HEK293 (cell line): ENCODE data around the gene MACROD1.

Source experiments
- CTCF ChIA-PET: fragments of 350-600 bp; formaldehyde crosslinking; extraction: SDS; loops from one replicate; lab custom pipeline; 2021; ENCODE audit warnings: antibody characterized with exemption; lab: Yijun Ruan, JAX
- POLR2A ChIA-PET: fragments of 300-600 bp; formaldehyde crosslinking; extraction: SDS; loops from one replicate; lab custom pipeline; 2020; ENCODE audit warnings: antibody characterized with exemption, inconsistent platforms; lab: Yijun Ruan, JAX
- H3K27ac ChIP-seq: fragments of 200-500 bp; sonication (Bioruptor generic); 2 replicates; pipeline ENCODE4 v1.5.1; 2014; ENCODE audit warnings: low read depth, low read length, control low read depth, inconsistent platforms; ENCODE audit errors: extremely low read depth
- H3K36me3 ChIP-seq, 2 experiments: fragments of 200-500 bp in 1 of 2; sonication (Bioruptor generic) in 1 of 2; 1 replicate in 1 of 2; 2 replicates in 1 of 2; pipeline ENCODE4 v1.5.1; 2014 to 2017; ENCODE audit warnings: inconsistent platforms in 2 of 2, low read length in 2 of 2; ENCODE audit not compliant: control insufficient read depth in 2 of 2, insufficient read depth in 1 of 2
- H3K4me1 ChIP-seq: fragments of 200-500 bp; sonication (Bioruptor generic); 2 replicates; pipeline ENCODE4 v1.5.1; 2014; ENCODE audit warnings: mild to moderate bottlenecking, low read length, inconsistent platforms; ENCODE audit not compliant: control insufficient read depth, insufficient read depth
- H3K4me3 ChIP-seq: 2 replicates; pipeline ENCODE4 v1.5.1; 2011; ENCODE audit warnings: low read depth, mild to moderate bottlenecking, control low read depth, low read length, moderate library complexity
- H3K9me3 ChIP-seq: fragments of 200-500 bp; sonication (Bioruptor generic); 2 replicates; pipeline ENCODE4 v1.5.1; 2014; ENCODE audit warnings: low read depth, low read length, inconsistent platforms; ENCODE audit not compliant: control insufficient read depth, insufficient read depth
- EGR2 ChIP-seq: fragments of 450-650 bp; formaldehyde crosslinking; IDR thresholded peaks from 2 replicates; pipeline ENCODE4 v1.5.1; 2016; ENCODE audit warnings: low read depth, missing biosample characterization, missing genetic modification characterization
- SCRT2 ChIP-seq: fragments of 450-650 bp; formaldehyde crosslinking; IDR thresholded peaks from 2 replicates; pipeline ENCODE4 v1.5.1; 2016; ENCODE audit warnings: missing biosample characterization, missing genetic modification characterization
- SP2 ChIP-seq: fragments of 450-650 bp; formaldehyde crosslinking; IDR thresholded peaks from 2 replicates; pipeline ENCODE4 v1.5.1; 2016; ENCODE audit warnings: missing biosample characterization, missing genetic modification characterization
- ZFHX2 ChIP-seq: fragments of 450-650 bp; formaldehyde crosslinking; conservative IDR thresholded peaks from 2 replicates; pipeline ENCODE4 v1.5.1; 2016; ENCODE audit warnings: missing biosample characterization, missing genetic modification characterization
- ZIC2 ChIP-seq: fragments of 450-650 bp; formaldehyde crosslinking; IDR thresholded peaks from 2 replicates; pipeline ENCODE4 v1.5.1; 2016; ENCODE audit warnings: missing biosample characterization, missing genetic modification characterization
- ZNF266 ChIP-seq: fragments of 450-650 bp; formaldehyde crosslinking; IDR thresholded peaks from 2 replicates; pipeline ENCODE4 v1.5.1; 2016; ENCODE audit warnings: missing biosample characterization, missing genetic modification characterization, low read depth
- ZNF335 ChIP-seq: fragments of 450-650 bp; formaldehyde crosslinking; conservative IDR thresholded peaks from 2 replicates; pipeline ENCODE4 v1.5.1; 2016; ENCODE audit warnings: missing biosample characterization, missing genetic modification characterization
- ZNF626 ChIP-seq: fragments of 450-650 bp; sonication (Bioruptor Pico); formaldehyde crosslinking; IDR thresholded peaks from 2 replicates; pipeline ENCODE4 v1.5.1; 2018; ENCODE audit warnings: missing biosample characterization, missing genetic modification characterization, inconsistent platforms
- ZNF670 ChIP-seq: fragments of 450-650 bp; formaldehyde crosslinking; IDR thresholded peaks from 2 replicates; pipeline ENCODE4 v1.5.1; 2016; ENCODE audit warnings: missing biosample characterization, missing genetic modification characterization, low read depth
- ZNF692 ChIP-seq: fragments of 450-650 bp; formaldehyde crosslinking; IDR thresholded peaks from 2 replicates; pipeline ENCODE4 v1.5.1; 2016; ENCODE audit warnings: missing biosample characterization, missing genetic modification characterization
- ZNF76 ChIP-seq: fragments of 450-650 bp; formaldehyde crosslinking; IDR thresholded peaks from 2 replicates; pipeline ENCODE4; 2016; ENCODE audit warnings: low read depth, missing biosample characterization, missing genetic modification characterization, borderline replicate concordance
- TF ChIP-seq, protein P1 (sequence below): fragments of 450-650 bp; formaldehyde crosslinking; IDR thresholded peaks from 2 replicates; pipeline ENCODE4 v1.5.1; 2016; ENCODE audit warnings: missing biosample characterization, missing genetic modification characterization
- TF ChIP-seq, protein P2 (sequence below): fragments of 450-650 bp; formaldehyde crosslinking; IDR thresholded peaks from 2 replicates; pipeline ENCODE4 v1.5.1; 2016; ENCODE audit warnings: missing biosample characterization, missing genetic modification characterization, low read depth
- TF ChIP-seq, protein P3 (sequence below): fragments of 450-650 bp; formaldehyde crosslinking; IDR thresholded peaks from 2 replicates; pipeline ENCODE4 v1.5.1; 2016; ENCODE audit warnings: missing biosample characterization, missing genetic modification characterization

The MACROD1 gene

GRCh38 chr11:64085906-64086257 is 80.0 kb downstream of the MACROD1 start:
- ChIA-PET CTCF (interaction anchor here (0.6 to 1.0 kb wide), 3 partner anchors 58 to 67 kb away, joined by 3 to 6 read pairs (median 3); no protein-coding TSS in a partner anchor), POLR2A (no interaction called here)
- Histone ChIP-seq H3K9me3 (no peaks in the 10 kb centered on the region), H3K27ac (no peak overlapping the region), H3K4me1 (no peaks in the 10 kb centered on the region), H3K4me3 (no peak overlapping the region), H3K36me3 (no peaks in the 10 kb centered on the region)
- TF ChIP-seq SCRT2 (tag by site-specific recombination), result no peak
- TF ChIP-seq, protein P1, sequence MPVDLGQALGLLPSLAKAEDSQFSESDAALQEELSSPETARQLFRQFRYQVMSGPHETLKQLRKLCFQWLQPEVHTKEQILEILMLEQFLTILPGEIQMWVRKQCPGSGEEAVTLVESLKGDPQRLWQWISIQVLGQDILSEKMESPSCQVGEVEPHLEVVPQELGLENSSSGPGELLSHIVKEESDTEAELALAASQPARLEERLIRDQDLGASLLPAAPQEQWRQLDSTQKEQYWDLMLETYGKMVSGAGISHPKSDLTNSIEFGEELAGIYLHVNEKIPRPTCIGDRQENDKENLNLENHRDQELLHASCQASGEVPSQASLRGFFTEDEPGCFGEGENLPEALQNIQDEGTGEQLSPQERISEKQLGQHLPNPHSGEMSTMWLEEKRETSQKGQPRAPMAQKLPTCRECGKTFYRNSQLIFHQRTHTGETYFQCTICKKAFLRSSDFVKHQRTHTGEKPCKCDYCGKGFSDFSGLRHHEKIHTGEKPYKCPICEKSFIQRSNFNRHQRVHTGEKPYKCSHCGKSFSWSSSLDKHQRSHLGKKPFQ (tag by site-specific recombination), result no peak
- no peak for TF ChIP-seq ZNF626 (tag by site-specific recombination)
- TF ChIP-seq ZNF335 (tag by site-specific recombination), result no peak
- TF ChIP-seq ZNF76, result no peak

GRCh38 chr11:64084951-64085710 is 80.8 kb downstream of the MACROD1 start:
- no peak overlapping the region for H3K4me3 ChIP-seq
- TF ChIP-seq, protein P2, sequence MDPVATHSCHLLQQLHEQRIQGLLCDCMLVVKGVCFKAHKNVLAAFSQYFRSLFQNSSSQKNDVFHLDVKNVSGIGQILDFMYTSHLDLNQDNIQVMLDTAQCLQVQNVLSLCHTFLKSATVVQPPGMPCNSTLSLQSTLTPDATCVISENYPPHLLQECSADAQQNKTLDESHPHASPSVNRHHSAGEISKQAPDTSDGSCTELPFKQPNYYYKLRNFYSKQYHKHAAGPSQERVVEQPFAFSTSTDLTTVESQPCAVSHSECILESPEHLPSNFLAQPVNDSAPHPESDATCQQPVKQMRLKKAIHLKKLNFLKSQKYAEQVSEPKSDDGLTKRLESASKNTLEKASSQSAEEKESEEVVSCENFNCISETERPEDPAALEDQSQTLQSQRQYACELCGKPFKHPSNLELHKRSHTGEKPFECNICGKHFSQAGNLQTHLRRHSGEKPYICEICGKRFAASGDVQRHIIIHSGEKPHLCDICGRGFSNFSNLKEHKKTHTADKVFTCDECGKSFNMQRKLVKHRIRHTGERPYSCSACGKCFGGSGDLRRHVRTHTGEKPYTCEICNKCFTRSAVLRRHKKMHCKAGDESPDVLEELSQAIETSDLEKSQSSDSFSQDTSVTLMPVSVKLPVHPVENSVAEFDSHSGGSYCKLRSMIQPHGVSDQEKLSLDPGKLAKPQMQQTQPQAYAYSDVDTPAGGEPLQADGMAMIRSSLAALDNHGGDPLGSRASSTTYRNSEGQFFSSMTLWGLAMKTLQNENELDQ (tag by site-specific recombination), result no peak
- TF ChIP-seq, protein P3, sequence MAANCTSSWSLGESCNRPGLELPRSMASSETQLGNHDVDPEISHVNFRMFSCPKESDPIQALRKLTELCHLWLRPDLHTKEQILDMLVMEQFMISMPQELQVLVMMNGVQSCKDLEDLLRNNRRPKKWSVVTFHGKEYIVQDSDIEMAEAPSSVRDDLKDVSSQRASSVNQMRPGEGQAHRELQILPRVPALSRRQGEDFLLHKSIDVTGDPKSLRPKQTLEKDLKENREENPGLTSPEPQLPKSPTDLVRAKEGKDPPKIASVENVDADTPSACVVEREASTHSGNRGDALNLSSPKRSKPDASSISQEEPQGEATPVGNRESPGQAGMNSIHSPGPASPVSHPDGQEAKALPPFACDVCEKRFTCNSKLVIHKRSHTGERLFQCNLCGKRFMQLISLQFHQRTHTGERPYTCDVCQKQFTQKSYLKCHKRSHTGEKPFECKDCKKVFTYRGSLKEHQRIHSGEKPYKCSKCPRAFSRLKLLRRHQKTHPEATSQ (tag by site-specific recombination), result no peak
- TF ChIP-seq ZIC2, result no peak
- no peak for TF ChIP-seq ZNF692 (tag by site-specific recombination)
- no peak for TF ChIP-seq ZNF266 (tag by site-specific recombination)
- H3K9me3 ChIP-seq, result no peaks in the 10 kb centered on the region
- H3K4me1 ChIP-seq, result no peaks in the 10 kb centered on the region
- ChIA-PET POLR2A (no interaction called here), CTCF (interaction anchor here (0.6 kb wide), 1 partner anchor 68 kb away, joined by 3 read pairs; no protein-coding TSS in a partner anchor)
- H3K36me3 ChIP-seq, result no peaks in the 10 kb centered on the region
- H3K27ac ChIP-seq, result no peak overlapping the region

DNA sequence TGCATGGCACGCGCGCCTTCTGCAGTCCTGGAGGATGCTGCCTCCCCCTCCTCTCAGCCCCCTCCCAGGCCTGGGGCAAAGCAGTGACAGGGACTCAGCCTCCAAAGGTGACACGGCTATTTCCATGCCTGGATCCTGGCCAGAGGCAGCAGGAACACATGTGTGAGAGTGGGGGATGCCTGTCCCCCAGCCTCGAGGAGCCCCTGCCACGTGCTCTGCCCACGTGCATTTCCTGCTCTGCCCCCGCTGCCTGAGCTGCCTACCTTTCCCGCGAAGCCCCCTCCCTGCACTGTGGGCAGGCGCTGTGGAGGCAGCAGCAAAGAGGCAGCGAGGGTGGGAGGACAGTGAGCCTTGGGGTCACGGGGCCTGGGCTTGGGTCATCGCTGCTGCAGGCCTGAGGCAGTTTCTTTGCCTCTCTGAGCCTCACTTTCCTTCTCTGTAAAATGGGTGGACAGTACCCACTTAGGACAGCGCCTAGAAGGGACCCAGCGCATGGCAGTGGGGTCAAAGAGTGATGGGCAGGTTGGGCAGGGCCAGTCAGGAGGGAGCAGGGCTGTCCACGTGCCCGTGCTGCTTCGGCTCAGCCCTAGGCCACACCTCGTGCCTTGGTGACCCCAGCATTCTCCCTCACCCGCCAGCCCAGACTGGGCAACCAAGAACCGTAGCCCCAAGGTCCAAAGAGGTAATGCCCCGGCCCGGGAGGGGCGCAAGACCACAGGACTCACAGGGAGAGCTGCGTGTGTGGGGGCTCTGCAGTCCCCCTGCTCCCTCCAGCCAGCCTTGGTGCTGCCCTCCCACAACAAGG is 81.6 kb downstream of the MACROD1 start:
- ChIA-PET CTCF (no interaction called here), POLR2A (no interaction called here)
- Histone ChIP-seq H3K4me3 (no peak overlapping the region), H3K9me3 (no peaks in the 10 kb centered on the region), H3K4me1 (no peaks in the 10 kb centered on the region), H3K27ac (no peak overlapping the region), H3K36me3 (no peaks in the 10 kb centered on the region)
- TF ChIP-seq EGR2 (peak; percentile 84), ZFHX2 (tag by site-specific recombination) (peak; percentile 89), SP2 (tag by site-specific recombination) (no peak), ZNF670 (tag by site-specific recombination) (no peak)
- TF ChIP-seq, all 188 proteins: peak for 2
